H9 (cell line): ENCODE data around the gene CCL7. TPM values are rescaled to one million over a fixed set of nuclear protein-coding genes. Genes with fewer than 3 reads are reported as not detected.

Experiments used
- DNase-seq: peaks from one replicate; pipeline ENCODE4 v3.0.0-alpha.2; 2017
- H2AFZ ChIP-seq: one replicate; pipeline ENCODE4 v1.6.1; 2013; ENCODE audit warnings: mild to moderate bottlenecking, low read length, control low read depth, moderate library complexity
- H2AK5ac ChIP-seq: 2 replicates; pipeline ENCODE4 v1.6.1; 2013; ENCODE audit warnings: low read length, control low read depth, mixed read lengths; ENCODE audit not compliant: insufficient read length
- H2BK120ac ChIP-seq: one replicate; pipeline ENCODE4 v1.6.1; 2013; ENCODE audit warnings: low read depth, mild to moderate bottlenecking, low read length, control low read depth, inconsistent platforms; ENCODE audit not compliant: poor library complexity, severe bottlenecking
- H2BK12ac ChIP-seq: 2 replicates; pipeline ENCODE4 v1.6.1; 2013; ENCODE audit warnings: low read length, control low read depth, mixed read lengths, low read depth; ENCODE audit not compliant: insufficient read length
- H2BK15ac ChIP-seq: 2 replicates; pipeline ENCODE4 v1.6.1; 2013; ENCODE audit warnings: low read depth, low read length, control low read depth
- H2BK20ac ChIP-seq: one replicate; pipeline ENCODE4 v1.6.1; 2013; ENCODE audit warnings: low read depth, mild to moderate bottlenecking, low read length, control low read depth, inconsistent platforms; ENCODE audit not compliant: poor library complexity, severe bottlenecking
- H2BK5ac ChIP-seq: 2 replicates; pipeline ENCODE4 v1.6.1; 2013; ENCODE audit warnings: low read length, control low read depth, mixed read lengths; ENCODE audit not compliant: insufficient read length
- H3K14ac ChIP-seq: 2 replicates; pipeline ENCODE4 v1.6.1; 2013; ENCODE audit warnings: low read length, control low read depth; ENCODE audit not compliant: insufficient read depth
- H3K18ac ChIP-seq: 2 replicates; pipeline ENCODE4 v1.6.1; 2013; ENCODE audit warnings: low read depth, mild to moderate bottlenecking, mixed read lengths, low read length, control low read depth; ENCODE audit not compliant: insufficient read length
- H3K23ac ChIP-seq: 2 replicates; pipeline ENCODE4 v1.6.1; 2013; ENCODE audit warnings: low read length, control low read depth, mixed read lengths, low read depth; ENCODE audit not compliant: insufficient read length
- H3K23me2 ChIP-seq: 2 replicates; pipeline ENCODE4 v1.6.1; 2013; ENCODE audit warnings: low read depth, mild to moderate bottlenecking, mixed read lengths, low read length, control low read depth; ENCODE audit not compliant: insufficient read length, poor library complexity, severe bottlenecking
- H3K27ac ChIP-seq: 2 replicates; pipeline ENCODE4 v1.5.1; 2013; ENCODE audit warnings: low read length, control low read depth, mixed read lengths, low read depth; ENCODE audit not compliant: insufficient read length
- H3K27me3 ChIP-seq: 2 replicates; pipeline ENCODE4 v1.6.1; 2013; ENCODE audit warnings: low read length, control low read depth, inconsistent platforms; ENCODE audit not compliant: insufficient read depth
- H3K4ac ChIP-seq: 2 replicates; pipeline ENCODE4 v1.6.1; 2013; ENCODE audit warnings: low read depth, mild to moderate bottlenecking, control low read depth, inconsistent platforms, low read length, moderate library complexity
- H3K4me1 ChIP-seq: 2 replicates; pipeline ENCODE4 v1.6.1; 2013; ENCODE audit warnings: low read length, control low read depth, inconsistent platforms; ENCODE audit not compliant: insufficient read depth
- H3K4me2 ChIP-seq: 2 replicates; pipeline ENCODE4 v1.6.1; 2013; ENCODE audit warnings: low read length, control low read depth, mixed read lengths; ENCODE audit not compliant: insufficient read length, insufficient read depth
- H3K56ac ChIP-seq: 2 replicates; pipeline ENCODE4 v1.6.1; 2013; ENCODE audit warnings: low read depth, mild to moderate bottlenecking, mixed read lengths, low read length, control low read depth; ENCODE audit not compliant: insufficient read length
- H3K79me1 ChIP-seq: 2 replicates; pipeline ENCODE4 v1.6.1; 2013; ENCODE audit warnings: low read depth, mild to moderate bottlenecking, moderate library complexity, low read length, control low read depth, inconsistent platforms; ENCODE audit not compliant: insufficient read depth, poor library complexity, severe bottlenecking
- H3K79me2 ChIP-seq: 2 replicates; pipeline ENCODE4 v1.6.1; 2013; ENCODE audit warnings: low read length, control low read depth, inconsistent platforms; ENCODE audit not compliant: insufficient read depth
- H3K9ac ChIP-seq: 2 replicates; pipeline ENCODE4 v1.6.1; 2013; ENCODE audit warnings: low read length, control low read depth, mixed read lengths; ENCODE audit not compliant: insufficient read length; ENCODE audit errors: extremely low read depth
- H3K9me3 ChIP-seq: one replicate; pipeline ENCODE4 v1.6.1; 2013; ENCODE audit warnings: low read depth, low read length, inconsistent platforms; ENCODE audit not compliant: control insufficient read depth
- H3T11ph ChIP-seq: one replicate; pipeline ENCODE4 v1.6.1; 2013; ENCODE audit warnings: mild to moderate bottlenecking, low read length, control low read depth, inconsistent platforms
- H4K20me1 ChIP-seq: one replicate; pipeline ENCODE4 v1.6.1; 2013; ENCODE audit not compliant: control insufficient read depth, insufficient read length, insufficient read depth
- H4K5ac ChIP-seq: 2 replicates; pipeline ENCODE4 v1.6.1; 2013; ENCODE audit warnings: low read depth, mild to moderate bottlenecking, mixed read lengths, low read length, control low read depth; ENCODE audit not compliant: insufficient read length
- H4K8ac ChIP-seq: replicated peaks from 2 replicates; pipeline ENCODE4 v1.6.1; 2013; ENCODE audit warnings: low read length, control low read depth, mixed read lengths, low read depth; ENCODE audit not compliant: insufficient read length
- H4K91ac ChIP-seq: 2 replicates; pipeline ENCODE4 v1.6.1; 2013; ENCODE audit warnings: low read depth, mild to moderate bottlenecking, moderate library complexity, mixed read lengths, low read length, control low read depth; ENCODE audit not compliant: insufficient read length
- H3K27ac Mint-ChIP-seq, 3 experiments: 2 replicates in 2 of 3; 3 replicates in 1 of 3; pipeline ENCODE4 v1.8.0; 2020 to 2021; ENCODE audit warnings: mixed read lengths in 3 of 3, mild to moderate bottlenecking in 1 of 3, moderate library complexity in 1 of 3
- H3K27me3 Mint-ChIP-seq: 2 replicates; pipeline ENCODE4 v1.8.0; 2021; ENCODE audit warnings: low read depth, mild to moderate bottlenecking, moderate library complexity, mixed read lengths
- H3K36me3 Mint-ChIP-seq, 3 experiments: 2 replicates in 2 of 3; 3 replicates in 1 of 3; pipeline ENCODE4 v1.8.0; 2020 to 2021; ENCODE audit warnings: low read depth in 3 of 3, mixed read lengths in 3 of 3; ENCODE audit not compliant: insufficient read depth in 1 of 3
- H3K4me1 Mint-ChIP-seq, 2 experiments: 2 replicates each; pipeline ENCODE4 v1.8.0; 2020; ENCODE audit warnings: mixed read lengths in 2 of 2
- H3K4me3 Mint-ChIP-seq, 2 experiments: 2 replicates in 1 of 2; 3 replicates in 1 of 2; pipeline ENCODE4 v1.8.0; 2020 to 2021; ENCODE audit warnings: mild to moderate bottlenecking in 2 of 2, mixed read lengths in 2 of 2, moderate library complexity in 1 of 2
- H3K9me3 Mint-ChIP-seq, 2 experiments: 2 replicates in 1 of 2; 3 replicates in 1 of 2; pipeline ENCODE4 v1.8.0; 2020; ENCODE audit warnings: mild to moderate bottlenecking in 2 of 2, mixed read lengths in 2 of 2, moderate library complexity in 1 of 2
- WGBS: extraction: QIAGEN DNeasy Blood & Tissue Kit; methylation state at CpG from one replicate; pipeline ENCODE4 v1.1.7; 2013; ENCODE audit warnings: missing lambda C conversion rate, low lambda C conversion rate, mixed read lengths; ENCODE audit not compliant: insufficient read length; ENCODE audit errors: extremely low coverage; 5-methylcytosine and 5-hydroxymethylcytosine counted together
- total RNA-seq: library from RNA; stranded (reverse); gene quantifications from 2 replicates; pipeline ENCODE4 v1.2.1, GENCODE V29; 2021
- TF ChIP-seq, protein P1 (sequence below): fragments of 200-600 bp; sonication (generic); conservative IDR thresholded peaks from 3 replicates; pipeline ENCODE4 v1.8.0; 2021; ENCODE audit warnings: antibody characterized with exemption, mild to moderate bottlenecking

The CCL7 gene
- total RNA-seq, 1 experiment from 2014 or later: not detected

DNA sequence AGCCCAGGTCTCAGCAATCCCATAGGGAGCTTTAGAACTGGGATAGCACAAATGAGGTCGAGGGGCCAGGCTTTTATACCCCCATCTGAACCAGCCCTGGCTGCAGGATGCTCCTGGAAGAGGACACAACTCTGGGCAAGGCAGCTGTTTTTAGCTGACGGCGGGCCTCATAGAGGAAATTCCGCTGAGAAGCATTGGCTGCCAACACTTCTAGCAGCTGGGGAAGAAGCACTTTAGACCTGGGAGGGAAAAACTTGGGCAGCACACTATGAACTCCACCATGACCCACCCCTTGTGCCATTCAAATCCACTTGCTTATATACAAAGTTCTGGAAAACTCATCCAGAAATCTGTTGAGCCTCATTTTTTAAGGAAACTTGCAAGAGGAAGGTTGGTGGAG lies 20.6 kb downstream of the CCL7 start:
- H2BK20ac ChIP-seq: no peak overlapping the region
- peaks cover 11% of the 10 kb centered on the region for H3K27me3 Mint-ChIP-seq
- H3K4me1 Mint-ChIP-seq: no peaks in the 10 kb centered on the region
- no peak overlapping the region for H3K27ac Mint-ChIP-seq
- H2AFZ ChIP-seq: no peak overlapping the region
- no peaks in the 10 kb centered on the region for H3K9me3 ChIP-seq
- no peak overlapping the region for H2AK5ac ChIP-seq
- H4K91ac ChIP-seq: no peak overlapping the region
- no peaks in the 10 kb centered on the region for H3K79me2 ChIP-seq
- H3K56ac ChIP-seq: no peak overlapping the region
- H3K18ac ChIP-seq: no peak overlapping the region
- no peak for DNase-seq
- no peak overlapping the region for H3K9ac ChIP-seq
- TF ChIP-seq, protein P1, sequence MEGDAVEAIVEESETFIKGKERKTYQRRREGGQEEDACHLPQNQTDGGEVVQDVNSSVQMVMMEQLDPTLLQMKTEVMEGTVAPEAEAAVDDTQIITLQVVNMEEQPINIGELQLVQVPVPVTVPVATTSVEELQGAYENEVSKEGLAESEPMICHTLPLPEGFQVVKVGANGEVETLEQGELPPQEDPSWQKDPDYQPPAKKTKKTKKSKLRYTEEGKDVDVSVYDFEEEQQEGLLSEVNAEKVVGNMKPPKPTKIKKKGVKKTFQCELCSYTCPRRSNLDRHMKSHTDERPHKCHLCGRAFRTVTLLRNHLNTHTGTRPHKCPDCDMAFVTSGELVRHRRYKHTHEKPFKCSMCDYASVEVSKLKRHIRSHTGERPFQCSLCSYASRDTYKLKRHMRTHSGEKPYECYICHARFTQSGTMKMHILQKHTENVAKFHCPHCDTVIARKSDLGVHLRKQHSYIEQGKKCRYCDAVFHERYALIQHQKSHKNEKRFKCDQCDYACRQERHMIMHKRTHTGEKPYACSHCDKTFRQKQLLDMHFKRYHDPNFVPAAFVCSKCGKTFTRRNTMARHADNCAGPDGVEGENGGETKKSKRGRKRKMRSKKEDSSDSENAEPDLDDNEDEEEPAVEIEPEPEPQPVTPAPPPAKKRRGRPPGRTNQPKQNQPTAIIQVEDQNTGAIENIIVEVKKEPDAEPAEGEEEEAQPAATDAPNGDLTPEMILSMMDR: no peak
- no peak overlapping the region for H2BK15ac ChIP-seq
- no peak overlapping the region for H3K4me2 ChIP-seq
- no peaks in the 10 kb centered on the region for H4K20me1 ChIP-seq
- WGBS: no CpG with 5 or more reads among the region's 4 CpGs
- no peak overlapping the region for H4K5ac ChIP-seq
- no peak overlapping the region for H2BK120ac ChIP-seq
- no peak overlapping the region for H2BK12ac ChIP-seq
- H3K79me1 ChIP-seq: no peaks in the 10 kb centered on the region
- H4K8ac ChIP-seq: no peak overlapping the region
- H3K36me3 Mint-ChIP-seq: no peaks in the 10 kb centered on the region
- no peaks in the 10 kb centered on the region for H3K27me3 ChIP-seq
- no peaks in the 10 kb centered on the region for H3K4me1 ChIP-seq
- H3T11ph ChIP-seq: no peak overlapping the region
- no peak overlapping the region for H3K27ac ChIP-seq
- H3K23ac ChIP-seq: no peak overlapping the region
- no peak overlapping the region for H2BK5ac ChIP-seq
- H3K4ac ChIP-seq: no peak overlapping the region
- no peak overlapping the region for H3K14ac ChIP-seq
- H3K9me3 Mint-ChIP-seq: no peaks in the 10 kb centered on the region
- H3K23me2 ChIP-seq: no peaks in the 10 kb centered on the region
- H3K4me3 Mint-ChIP-seq: no peak overlapping the region
